GM18519 (cell line): ENCODE results near the gene PIEZO1.
"Not testable (repeated sequence)": the region's sequence is repeated elsewhere in the genome, so short reads cannot be mapped to it uniquely, and the experiment has no call there.

Experiments
- ATAC-seq: cut with Tn5 transposase; IDR thresholded peaks from one replicate; pipeline ENCODE4 v1.9.1; 2021; ENCODE audit warnings: mild to moderate bottlenecking, moderate library complexity; ENCODE audit not compliant: unreplicated experiment, low FRiP score

Gene PIEZO1

DNA sequence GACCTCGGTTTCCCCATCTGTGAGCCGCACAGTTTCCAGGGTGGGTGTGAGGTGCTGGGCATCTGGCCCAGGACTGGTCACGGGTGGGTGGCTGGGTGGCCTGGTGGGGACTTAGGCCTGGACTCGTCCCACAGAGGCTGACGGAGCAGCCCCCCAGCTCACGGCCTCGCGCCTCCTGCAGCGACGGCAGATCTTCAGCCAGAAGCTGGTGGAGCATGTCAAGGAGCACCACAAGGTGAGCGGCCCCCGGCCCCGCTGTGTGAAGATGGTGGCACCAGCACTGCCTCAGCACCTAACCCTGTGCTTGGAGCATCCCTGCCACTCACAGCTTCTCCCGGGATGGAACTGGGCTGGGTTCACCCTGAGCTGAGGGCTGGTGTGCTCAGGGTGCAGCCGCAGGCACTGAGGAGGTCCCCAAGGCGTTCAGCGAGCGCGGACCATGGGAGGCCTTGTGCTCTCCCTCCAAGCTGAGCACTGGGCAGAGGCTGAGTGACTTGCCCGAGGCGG lies 20.9 kb upstream of the PIEZO1 start:
- ATAC-seq: no peak

- no peak for ATAC-seq
These were observed 20.3 kb upstream of the PIEZO1 start for GRCh38 chr16:88805340-88805715.

- no peak for ATAC-seq
These were observed 19.7 kb upstream of the PIEZO1 start for GRCh38 chr16:88804552-88805339.

GRCh38 chr16:88804173-88804551 lies 19.1 kb upstream of the PIEZO1 start:
- no peak for ATAC-seq

GRCh38 chr16:88803264-88803987 lies 18.4 kb upstream of the PIEZO1 start, which contains the start of gene CDT1:
Gene CDT1 (plus strand): TSS chr16:88803789. CDS start chr16:88803832, 43 bp downstream.
- ATAC-seq: no peak

DNA sequence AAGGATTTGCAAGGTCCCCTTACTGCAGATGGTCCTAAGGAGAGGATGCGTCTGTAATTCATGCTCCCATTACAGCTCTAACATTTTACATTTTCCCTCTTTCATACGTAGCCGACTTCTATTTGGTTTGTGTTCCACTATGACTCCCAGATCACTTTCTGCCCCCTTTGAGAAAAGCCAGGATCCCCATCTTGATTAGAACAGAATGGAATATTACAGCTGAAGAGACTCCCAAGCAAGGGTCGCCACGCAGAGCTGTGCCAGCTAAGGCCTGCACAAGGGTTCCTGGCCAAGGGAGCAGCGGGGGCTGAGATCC lies 15.2 kb upstream of the PIEZO1 start:
- no peak for ATAC-seq

GRCh38 chr16:88799569-88800276 lies 14.7 kb upstream of the PIEZO1 start:
- ATAC-seq: no peak

- no peak for ATAC-seq
These were observed 13.9 kb upstream of the PIEZO1 start for GRCh38 chr16:88798772-88799455.

DNA sequence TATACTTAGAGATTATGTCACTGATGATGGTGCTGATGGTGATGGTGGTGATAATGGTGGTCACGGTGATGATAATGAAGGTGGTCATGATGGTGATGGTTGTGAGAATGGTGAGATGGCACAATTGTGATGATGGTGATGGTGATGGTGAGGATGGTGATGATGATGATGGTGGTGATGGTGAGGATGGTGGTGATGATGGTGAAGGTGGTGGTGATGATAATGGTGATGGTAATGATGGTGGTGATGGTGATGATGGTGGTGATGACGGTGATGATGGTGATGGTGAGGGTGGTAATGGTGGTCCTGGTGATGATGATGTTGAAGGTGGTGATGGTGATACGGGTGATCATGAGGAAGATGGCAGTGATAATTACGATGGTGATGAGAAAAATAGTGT lies 13.1 kb upstream of the PIEZO1 start:
- no peak for ATAC-seq

DNA sequence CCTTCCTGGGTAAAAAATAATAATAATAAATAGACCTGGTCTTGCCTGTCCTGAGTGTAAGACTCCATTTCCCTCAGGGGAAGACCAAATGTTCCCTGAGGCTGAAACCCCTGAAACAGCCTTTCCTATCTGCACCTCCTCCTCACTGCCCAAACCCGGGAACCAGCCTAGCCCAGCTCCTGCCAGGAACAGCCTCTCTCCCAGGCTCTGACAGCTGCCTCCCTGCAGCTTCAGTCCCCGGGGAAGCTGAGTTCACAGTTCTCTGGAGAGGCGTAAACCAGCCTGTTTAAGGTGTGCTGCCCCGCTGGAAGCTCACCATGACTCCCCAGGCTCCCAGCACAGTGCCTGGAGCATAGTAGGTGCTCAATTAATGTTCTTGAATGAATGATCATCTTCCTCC lies 11.3 kb upstream of the PIEZO1 start:
- ATAC-seq: no peak

- no peak for ATAC-seq
These were observed 8.4 kb upstream of the PIEZO1 start for GRCh38 chr16:88793251-88793954.

DNA sequence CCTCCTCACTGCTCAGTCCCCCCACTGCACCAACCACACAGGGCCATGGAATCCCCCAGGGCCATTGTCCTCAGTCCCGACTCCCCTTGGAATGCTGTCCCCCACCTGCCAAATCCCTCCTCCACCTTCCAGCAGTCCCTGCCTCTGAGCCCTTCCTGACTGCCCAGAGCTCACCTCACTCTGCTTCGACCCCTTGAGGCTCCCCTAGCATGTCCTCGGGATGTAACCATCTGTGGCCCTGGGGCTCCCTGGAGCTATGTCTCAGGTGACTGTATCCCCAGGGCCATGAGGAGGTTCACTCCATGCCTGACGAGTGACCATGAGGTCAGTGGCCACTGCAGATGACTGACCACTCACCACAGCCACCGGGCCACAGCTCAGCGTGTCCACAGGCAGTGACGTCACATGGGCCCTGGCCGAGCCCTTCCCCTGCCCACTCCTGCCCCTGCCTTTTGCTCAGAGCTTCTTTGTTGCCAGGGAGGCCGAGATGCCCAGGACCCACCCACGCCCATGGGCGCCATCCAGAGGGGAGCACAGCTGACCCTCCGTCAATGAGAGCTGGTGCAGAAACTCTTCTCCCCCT lies 7.7 kb upstream of the PIEZO1 start:
- ATAC-seq: no peak

DNA sequence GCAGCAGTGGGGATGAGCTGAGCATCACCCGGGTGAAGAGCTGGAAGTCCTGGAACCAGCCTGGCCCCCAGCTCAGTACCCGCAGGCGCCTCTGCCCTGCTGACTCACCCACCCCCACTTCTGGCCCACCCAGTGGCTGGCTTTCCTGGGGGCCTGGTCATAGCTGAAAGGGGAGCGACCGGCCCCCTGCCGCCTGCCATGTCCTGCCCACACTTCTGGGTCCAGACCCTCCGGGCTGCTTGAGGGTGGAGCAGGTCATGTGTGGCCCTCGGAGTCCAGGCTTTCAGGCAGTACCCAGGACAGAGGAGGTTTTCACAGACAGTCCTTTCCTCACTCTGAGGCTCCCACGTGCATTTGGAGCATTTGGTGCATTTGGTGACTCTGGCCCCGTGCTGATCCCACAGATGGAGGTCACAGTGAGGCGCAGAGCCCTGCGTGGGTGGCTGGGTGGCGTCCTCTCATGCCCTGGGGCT lies 7.1 kb upstream of the PIEZO1 start:
- ATAC-seq: no peak

DNA sequence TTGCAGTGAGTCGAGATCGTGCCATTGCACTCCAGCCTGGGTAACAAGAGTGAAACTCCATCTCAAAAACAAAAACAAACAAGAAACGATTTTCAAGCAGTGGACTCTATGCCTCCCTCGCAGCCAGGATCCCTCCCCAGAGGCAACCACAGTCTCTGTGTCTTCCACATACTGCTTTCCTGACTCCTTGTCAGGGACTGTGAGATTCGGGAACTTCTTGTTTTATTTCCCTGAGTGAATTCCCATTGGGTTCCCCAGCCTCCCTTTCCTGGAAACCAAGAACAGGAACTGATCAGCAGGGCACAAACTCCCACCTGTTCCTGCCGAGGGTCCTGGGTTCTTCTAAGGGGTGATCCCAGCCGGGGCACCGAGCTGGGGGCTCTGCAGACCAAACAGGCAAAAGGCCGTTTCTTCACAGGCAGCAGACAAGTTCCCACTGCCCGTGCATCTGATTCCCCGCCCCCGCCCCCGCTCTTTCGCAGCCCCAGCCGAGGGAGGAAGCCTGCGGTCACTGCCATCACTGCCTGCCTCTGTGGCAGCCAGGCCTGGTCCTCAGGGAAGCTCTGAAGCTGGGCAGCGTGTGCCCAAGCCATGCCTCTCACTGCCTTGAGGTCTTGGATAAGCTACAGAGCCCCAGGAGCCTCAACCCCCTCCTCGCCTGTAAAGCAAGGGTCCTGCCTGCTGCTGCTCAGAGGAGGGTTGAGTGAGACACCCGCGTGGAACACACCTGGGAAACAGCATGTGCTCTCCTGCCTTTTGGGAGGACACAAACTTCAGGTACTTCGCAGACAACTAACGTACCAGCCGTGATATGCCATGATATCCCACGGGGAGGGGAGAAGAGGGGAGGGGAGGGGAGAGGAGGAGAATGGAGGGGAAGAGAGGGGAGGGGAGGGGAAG lies 5.5 kb upstream of the PIEZO1 start:
- no peak for ATAC-seq

DNA sequence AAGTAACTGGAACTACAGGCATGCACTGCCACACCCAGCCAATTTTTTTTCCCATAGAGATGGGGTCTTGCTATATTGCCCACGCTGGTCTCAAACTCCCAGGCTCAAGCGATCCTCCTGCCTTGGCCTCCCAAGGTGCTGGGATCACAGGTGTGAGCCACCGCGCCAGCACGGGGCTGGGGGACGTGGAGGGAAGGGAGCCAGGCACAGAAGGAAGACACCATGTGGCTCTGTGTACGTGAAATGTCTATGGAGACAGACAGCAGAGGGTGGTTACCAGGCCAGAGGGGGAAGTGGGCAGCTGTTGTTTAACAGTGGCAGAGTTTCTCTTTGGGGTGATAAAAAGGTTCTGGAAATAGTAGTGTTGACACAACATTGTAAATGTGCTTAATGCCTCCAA lies 4.6 kb upstream of the PIEZO1 start:
- ATAC-seq: no peak

DNA sequence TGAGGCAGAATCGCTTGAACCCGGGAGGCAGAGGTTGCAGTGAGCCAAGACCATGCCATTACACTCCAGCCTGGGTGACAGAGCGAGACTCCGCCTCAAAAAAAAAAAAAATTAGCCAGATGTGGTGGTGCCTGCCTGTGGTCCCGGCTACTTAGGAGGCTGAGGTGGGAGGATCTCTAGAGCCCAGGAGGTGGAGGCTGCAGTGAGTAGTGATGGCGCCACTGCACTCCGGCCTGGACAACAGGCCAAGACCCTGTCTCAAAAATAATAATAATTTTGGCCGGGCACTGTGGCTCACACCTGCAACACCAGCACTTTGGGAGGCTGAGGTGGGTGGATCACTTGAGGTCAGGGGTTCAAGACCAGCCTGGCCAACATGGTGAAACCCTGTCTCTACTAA lies 3.7 kb upstream of the PIEZO1 start:
- not testable (repeated sequence) for ATAC-seq

DNA sequence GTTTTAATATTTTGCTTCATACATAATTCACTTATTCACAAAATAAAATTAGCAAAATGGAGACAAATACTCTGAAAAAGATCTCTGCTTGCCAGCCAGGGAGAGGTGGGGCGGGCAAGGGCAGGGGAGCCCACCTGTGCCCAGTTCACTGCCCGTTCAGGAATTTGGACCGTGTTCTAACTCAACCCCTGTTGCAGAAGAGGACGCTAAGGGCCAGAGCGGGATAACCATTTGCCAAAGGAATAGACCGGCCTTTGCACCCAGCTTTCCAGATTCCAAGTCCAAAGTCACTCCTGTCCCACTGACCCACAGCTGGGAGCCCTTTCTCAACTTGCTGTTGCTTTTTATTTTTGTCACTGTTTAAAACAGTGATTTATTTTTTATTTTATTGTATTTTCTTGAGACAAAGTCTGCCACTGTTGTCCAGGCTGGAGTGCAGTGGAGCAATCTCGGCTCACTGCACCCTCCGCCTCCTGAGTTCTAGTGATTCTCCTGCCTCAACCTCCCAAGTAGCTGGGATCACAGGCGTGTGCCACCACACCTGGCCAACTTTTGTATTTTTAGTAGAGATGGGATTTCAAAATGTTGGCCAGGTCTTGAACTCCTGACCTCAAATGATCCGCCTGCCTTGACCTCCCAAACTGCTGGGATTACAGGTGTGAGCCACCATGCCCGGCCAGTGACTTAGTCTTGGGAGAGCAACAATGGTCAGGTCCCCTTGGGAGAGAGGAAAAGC lies 2.7 kb upstream of the PIEZO1 start:
- ATAC-seq: no peak

DNA sequence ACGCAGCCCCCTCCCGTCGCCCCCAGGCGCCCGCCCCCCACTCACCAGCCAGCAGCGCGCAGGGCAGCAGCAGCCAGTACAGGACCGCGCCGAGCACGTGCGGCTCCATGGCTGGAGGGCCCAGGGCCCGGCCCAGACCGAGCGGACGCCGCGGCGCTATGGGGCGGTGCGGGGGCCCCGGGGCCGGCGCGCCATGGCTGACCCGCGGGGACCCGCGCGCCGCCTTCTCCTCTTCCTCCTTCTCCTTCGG lies 239 bp downstream of the PIEZO1 start:
- no peak for ATAC-seq
